ENCODE data around the gene ALG3. TPM values are rescaled to one million over a fixed set of nuclear protein-coding genes. Genes with fewer than 3 reads are reported as not detected.
A peak's percentile ranks its signal among the peaks of the same experiment; 100 is the strongest.
"Not testable (repeated sequence)": the region's sequence is repeated elsewhere in the genome, so short reads cannot be mapped to it uniquely, and the experiment has no call there.

ALG3 gene
- polyA plus RNA-seq: 10 to 100 TPM; 22.6 to 43.9 (median 35.4) TPM

DNA sequence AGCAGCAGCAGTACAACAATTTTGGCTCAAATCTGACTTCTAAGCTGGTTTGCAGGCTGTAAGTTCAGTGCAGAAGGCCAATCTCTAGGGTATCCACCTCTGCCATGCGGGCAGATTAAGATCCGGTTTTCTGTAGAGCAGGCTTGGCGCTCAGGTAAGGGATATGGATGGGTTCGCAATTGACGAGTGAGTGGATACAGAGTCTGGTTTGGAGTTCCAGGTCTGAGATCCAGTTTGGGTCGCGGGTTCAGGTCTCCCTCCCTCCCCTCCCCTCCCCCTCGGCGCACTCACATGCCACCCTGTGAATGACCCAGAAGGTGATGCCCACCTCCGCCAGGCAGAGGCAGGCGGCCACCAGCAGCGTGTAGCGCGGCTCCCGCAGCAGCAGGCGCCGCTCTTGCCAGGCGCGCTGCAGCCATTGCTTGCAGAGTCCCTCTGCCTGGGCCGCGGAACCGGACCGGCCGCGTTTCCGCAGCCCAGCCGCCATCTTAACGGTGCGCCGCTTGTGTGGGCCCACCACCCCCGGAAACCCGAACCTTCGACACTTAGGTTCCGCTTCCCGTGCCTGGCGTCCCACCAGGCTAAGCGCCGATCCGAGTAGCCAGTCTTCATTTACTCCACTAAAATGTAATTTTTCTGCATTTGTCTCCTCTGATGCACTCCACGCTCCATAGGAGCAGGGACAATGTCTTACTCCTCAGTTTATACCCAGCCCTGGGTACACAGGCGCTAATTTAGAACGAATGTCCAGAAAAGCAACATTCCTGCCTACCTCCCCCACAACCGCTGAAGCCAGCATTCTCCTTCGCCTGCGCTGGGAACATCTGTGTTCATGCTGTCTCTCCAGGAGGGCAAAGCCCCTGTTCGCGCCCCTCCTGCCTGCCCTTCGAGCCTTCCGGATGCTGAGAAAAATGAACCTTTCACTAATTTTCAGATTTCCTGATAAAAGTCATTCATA lies at the start of gene ALG3:
ALG3 (minus strand) TSS at position 509 of the 958 bp plus-strand sequence; CDS start at position 487, 22 bp downstream.
- 0 to 1% (median 0%) methylated on average over 39 to 49 of the region's 49 CpGs for WGBS, 3 donors
- peak within 1 kb of the TSS; percentile 68 for H3K27ac ChIP-seq (ENCODE audit: low read depth, low read length)

DNA sequence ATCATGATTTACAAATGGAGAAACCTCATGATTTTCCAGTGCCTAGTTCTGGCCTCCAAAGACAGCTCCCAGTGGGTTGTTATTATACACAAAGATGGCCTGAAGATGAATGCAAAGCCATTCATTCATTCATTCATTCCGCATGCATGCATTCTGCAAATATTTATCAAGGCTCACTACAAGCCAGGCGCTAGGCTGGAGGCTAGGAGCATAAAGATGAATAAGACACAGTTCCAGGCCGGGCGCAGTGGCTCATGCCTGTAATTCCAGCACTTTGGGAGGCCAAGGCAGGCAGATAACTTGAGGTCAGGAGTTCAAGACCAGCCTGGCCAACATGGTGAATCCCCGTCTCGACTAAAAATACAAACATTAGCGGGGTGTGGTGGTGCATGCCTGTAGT lies 47.9 kb upstream of the ALG3 start:
- WGBS, 3 donors: 76 to 85% (median 78%) methylated on average over 7 of the region's 7 CpGs
- H3K27ac ChIP-seq (ENCODE audit: low read depth, low read length): no peak overlapping the region

DNA sequence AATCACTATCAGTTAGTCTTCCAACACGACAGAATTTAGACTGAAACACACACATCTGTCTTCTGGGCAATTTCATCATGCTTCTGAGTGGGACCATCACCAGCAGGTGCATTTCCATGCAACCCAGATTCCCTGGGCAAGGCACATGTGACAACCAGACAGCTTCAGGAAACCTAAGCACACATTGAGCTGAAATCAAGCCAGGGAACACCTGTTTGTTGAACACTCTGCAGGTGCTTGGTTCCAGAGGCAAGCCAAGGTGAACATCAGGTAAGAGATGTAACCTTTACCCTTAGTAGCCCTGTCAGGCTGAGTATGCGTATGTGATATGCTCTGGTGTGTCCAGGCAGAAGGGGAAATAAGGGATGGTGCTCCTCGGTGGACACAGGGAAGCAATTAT lies 47.0 kb upstream of the ALG3 start:
- H3K27ac ChIP-seq (ENCODE audit: low read depth, low read length): no peak overlapping the region
- WGBS, 3 donors: 31 to 69% (median 66%) methylated on average over 3 of the region's 3 CpGs

DNA sequence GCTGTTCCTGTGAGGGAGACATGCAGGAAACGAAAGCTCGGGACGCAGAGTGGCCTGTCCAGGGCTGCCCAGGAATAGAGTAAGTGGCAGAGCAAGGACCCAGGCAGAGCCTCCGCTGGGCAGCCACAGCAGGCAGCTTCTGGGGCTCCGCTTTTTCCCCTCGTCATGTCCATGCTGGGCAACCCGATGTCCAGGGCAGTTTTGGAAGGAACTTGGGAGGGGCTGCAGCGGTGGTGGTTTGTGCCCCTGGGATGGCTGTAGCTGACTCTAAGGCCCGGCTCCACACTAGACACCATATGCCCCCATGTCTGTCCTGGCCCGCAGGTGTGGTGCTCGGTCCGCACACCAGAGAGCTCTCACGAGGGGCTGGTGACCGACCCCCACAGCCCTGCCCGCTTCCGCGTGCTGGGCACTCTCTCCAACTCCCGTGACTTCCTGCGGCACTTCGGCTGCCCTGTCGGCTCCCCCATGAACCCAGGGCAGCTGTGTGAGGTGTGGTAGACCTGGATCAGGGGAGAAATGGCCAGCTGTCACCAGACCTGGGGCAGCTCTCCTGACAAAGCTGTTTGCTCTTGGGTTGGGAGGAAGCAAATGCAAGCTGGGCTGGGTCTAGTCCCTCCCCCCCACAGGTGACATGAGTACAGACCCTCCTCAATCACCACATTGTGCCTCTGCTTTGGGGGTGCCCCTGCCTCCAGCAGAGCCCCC lies 43.1 kb upstream of the ALG3 start:
- 88 to 93% (median 92%) methylated on average over 20 to 21 of the region's 21 CpGs for WGBS, 3 donors

DNA sequence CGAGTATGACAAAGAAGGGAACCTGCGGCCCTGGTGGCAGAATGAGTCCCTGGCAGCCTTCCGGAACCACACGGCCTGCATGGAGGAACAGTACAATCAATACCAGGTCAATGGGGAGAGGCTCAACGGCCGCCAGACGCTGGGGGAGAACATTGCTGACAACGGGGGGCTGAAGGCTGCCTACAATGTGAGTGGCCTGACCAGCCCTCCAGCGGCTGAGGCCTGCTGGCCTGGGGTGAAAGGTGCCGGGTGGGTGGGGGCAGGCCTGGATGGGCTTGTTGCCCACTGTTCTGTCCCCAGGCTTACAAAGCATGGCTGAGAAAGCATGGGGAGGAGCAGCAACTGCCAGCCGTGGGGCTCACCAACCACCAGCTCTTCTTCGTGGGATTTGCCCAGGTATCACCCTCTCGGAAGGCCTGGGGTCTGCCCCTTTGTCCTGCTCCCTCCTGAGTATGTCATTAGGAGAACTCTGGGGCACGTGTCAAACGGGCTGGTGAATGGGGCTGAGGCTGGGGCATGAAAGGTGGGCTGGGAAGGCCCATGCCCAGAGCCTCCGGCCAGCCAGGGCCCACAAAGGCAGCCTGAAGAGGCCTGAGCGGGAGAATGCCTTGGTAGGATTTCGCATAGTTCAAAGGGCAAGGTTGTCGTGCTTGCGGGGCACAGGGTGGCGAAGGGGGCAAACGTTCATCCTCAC lies 42.4 kb upstream of the ALG3 start:
- no peak overlapping the region for H3K27ac ChIP-seq (ENCODE audit: low read depth, low read length)
- WGBS, 3 donors: 85 to 91% (median 86%) methylated on average over 21 to 22 of the region's 22 CpGs

More for the DNA sequence above, 43.1 kb upstream of the ALG3 start:
- H3K27ac ChIP-seq (ENCODE audit: low read depth, low read length): no peak overlapping the region

DNA sequence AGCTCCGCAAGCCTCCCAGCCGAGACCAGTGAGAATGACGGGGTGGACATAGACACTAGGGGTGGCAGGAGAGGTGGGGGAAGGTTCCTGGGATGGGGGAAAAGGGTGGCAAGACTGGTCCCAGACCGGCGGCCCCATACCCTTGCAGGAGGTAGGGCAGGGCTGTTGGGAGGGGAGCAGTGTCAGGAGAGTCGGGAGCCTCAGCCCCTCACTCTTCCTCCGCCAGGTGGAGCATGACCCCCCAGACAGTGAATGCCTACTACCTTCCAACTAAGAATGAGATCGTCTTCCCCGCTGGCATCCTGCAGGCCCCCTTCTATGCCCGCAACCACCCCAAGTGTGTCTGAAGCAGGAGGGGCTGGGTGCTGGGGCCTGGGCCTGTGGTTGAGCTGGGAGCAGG lies 41.6 kb upstream of the ALG3 start:
- WGBS, 3 donors: 86 to 91% (median 91%) methylated on average over 10 of the region's 10 CpGs
- no peak overlapping the region for H3K27ac ChIP-seq (ENCODE audit: low read depth, low read length)

DNA sequence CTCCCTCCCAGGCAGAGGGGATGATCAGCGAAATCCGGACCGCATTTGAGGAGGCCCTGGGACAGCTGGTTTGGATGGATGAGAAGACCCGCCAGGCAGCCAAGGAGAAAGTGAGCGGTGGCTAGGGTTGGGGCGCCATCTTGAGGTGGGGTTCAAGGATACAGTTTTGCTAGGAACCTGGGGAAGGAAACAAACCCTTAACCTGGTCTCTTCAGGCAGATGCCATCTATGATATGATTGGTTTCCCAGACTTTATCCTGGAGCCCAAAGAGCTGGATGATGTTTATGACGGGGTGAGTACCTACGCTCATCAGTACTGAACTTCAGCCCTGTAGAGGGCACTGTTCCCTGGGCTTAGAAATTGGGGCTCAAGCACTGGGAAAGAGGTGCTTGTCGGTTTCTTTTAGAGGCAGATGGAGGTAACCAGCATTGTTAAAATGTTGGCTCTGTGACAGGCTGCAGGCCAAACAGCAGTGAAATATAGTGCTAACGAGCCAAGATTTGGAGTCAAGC lies 40.7 kb upstream of the ALG3 start:
- H3K27ac ChIP-seq (ENCODE audit: low read depth, low read length): no peak overlapping the region
- 6 to 11% (median 7%) methylated on average over 10 of the region's 10 CpGs for WGBS, 3 donors

DNA sequence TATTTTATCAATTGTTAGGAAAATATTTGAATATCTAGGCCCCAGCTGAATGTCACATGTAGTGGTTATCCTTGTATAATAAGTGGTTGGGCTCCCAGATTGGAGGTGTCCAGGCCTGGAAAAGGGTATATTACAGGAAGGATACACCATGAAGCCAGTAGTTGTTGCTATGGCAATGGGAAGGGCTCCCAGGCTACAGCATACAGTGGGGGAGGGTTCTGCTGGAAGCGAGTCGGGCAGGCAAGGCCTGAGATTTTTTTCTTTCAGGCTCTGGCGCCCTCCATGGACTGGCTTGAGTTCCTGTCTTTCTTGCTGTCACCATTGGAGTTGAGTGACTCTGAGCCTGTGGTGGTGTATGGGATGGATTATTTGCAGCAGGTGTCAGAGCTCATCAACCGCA lies 35.9 kb upstream of the ALG3 start:
- 13 to 29% (median 13%) methylated on average over 4 of the region's 4 CpGs for WGBS, 3 donors
- no peak overlapping the region for H3K27ac ChIP-seq (ENCODE audit: low read depth, low read length)

DNA sequence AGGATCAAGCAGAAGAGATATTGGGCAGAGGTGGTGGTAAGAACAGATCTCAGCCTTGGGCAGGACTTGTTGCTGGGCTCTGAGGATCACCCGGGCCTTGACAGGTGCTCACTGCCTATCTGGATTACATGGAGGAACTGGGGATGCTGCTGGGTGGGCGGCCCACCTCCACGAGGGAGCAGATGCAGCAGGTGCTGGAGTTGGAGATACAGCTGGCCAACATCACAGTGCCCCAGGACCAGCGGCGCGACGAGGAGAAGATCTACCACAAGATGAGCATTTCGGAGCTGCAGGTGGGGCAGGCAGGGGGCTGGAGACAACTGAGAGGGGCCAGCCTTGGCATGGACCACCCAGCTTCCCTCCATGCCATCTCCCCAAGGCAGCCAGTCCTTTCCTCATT lies 34.9 kb upstream of the ALG3 start:
- H3K27ac ChIP-seq (ENCODE audit: low read depth, low read length): no peak overlapping the region
- WGBS, 3 donors: 88 to 96% (median 94%) methylated on average over 4 to 8 of the region's 8 CpGs

DNA sequence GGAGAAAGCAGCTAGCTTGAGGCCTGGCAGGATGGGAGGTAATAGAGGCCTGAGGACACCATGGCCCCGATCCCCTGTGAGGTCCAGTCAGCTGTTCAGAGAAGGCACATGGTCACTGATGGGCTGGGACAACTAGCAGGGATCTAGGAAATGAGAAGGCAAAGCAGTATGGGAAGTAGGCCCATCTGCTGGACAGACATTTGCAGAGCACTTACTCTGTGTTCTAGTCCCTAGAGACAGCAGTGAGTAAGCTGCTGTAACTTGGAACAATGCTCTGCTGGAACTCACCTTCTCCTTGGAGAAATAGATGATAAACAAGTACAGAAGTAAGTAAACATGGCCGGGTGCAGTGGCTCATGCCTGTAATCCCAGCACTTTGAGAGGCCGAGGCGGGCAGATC lies 34.2 kb upstream of the ALG3 start:
- WGBS, 3 donors: 85 to 93% (median 89%) methylated on average over 3 to 4 of the region's 4 CpGs

DNA sequence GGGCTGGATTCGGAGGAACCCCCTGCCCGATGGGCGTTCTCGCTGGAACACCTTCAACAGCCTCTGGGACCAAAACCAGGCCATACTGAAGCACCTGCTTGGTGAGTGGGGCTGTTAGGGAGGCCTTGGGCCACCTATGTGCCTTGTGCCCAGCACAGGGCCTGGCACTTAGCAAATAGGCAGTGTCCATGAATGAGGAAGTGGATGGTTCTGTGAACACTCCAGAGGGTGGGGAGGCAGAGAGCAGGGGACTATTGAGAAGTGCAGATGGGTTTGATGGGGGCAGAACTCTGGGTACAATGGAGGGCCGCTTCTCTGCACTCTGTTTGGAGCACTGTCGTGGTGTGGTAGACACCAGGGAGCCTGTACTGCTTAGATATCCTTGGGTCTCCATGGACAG lies 28.6 kb upstream of the ALG3 start:
- 95% methylated on average over 6 of the region's 6 CpGs for WGBS, 3 donors
- H3K27ac ChIP-seq (ENCODE audit: low read depth, low read length): no peak overlapping the region

More for the DNA sequence above, 34.2 kb upstream of the ALG3 start:
- no peak overlapping the region for H3K27ac ChIP-seq (ENCODE audit: low read depth, low read length)

DNA sequence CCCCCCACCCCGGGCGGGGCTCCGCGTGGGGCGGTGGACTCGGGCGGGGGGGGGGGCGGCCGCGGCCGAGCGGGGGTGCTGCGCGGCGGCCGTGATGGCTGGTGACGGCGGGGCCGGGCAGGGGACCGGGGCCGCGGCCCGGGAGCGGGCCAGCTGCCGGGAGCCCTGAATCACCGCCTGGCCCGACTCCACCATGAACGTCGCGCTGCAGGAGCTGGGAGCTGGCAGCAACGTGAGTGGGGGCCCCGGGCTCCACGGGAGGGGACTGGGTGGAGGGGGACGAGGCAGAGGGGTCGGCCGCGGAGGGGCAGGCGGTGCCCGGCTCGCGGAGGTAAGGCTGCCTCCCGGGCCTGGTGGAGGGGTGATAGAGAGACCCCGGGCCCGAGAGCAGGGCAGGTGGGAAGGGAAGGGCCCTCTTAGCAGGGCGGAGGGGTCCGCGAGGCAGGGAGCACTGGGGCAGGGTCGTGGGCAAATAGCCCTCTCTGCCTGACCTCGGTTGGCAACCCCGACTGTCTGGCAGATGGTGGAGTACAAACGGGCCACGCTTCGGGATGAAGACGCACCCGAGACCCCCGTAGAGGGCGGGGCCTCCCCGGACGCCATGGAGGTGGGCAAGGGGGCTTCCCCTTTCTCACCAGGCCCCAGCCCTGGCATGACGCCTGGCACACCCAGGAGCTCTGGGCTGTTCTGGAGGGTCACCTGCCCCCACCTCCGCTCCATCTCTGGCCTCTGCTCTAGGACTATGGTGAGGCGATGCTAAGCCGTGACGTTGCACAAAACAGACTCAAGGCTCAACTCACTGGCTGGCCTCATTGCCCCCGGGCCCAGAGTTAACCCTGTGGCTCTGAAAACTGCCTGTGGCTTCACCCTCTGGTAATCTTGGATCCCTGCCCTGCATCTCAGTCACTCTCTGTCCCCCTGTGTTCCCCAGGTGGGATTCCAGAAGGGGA lies 27.5 kb upstream of the ALG3 start, which contains the start of gene ECE2:
ECE2 (plus strand) TSS at position 62 of the 950 bp plus-strand sequence; CDS start at position 194, 132 bp downstream.
- no peak within 1 kb of the TSS for H3K27ac ChIP-seq (ENCODE audit: low read depth, low read length)

DNA sequence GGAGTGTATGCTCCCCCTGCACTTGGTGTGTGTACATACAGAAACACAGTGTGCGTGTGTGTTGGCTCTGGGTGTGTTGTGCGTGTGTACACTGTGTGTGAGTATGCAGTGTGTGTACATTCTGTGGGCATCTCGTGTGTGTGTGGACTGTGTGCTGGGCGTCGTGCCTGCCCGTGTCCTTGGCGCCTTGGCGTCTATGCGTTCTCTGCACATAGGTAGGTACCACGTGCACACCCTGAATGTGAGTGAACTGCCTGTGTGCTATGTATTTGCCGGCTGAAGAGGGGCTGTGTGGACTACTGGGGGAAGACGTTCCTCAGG lies 26.6 kb upstream of the ALG3 start:
- 70 to 73% (median 73%) methylated on average over 12 of the region's 12 CpGs for WGBS, 3 donors
- H3K27ac ChIP-seq (ENCODE audit: low read depth, low read length): no peak overlapping the region

More for the DNA sequence above, 27.5 kb upstream of the ALG3 start, which contains the start of gene ECE2:
- 14 to 19% (median 16%) methylated on average over 48 to 64 of the region's 65 CpGs for WGBS, 3 donors

DNA sequence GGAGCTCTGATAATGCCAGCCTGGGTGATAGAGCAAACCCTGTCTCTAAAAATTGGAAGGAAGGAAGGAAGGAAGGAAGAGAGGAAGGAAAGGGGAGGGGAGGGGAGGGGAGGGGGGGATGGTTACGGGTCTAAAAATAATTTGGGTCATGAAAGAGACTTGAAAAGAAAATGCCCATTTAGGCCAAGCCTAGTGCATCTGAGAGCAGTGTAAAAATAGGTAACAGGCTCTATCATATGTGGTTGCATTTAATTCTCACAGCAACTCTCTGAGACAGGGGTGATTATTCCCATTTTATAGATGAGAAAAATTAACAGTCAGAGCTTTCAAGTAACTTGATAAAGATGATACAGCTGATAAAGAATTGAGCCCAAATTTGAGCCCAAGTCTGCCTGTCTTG lies 23.5 kb upstream of the ALG3 start:
- 38 to 69% (median 50%) methylated on average over 1 of the region's 1 CpG for WGBS, 3 donors
- no peak overlapping the region for H3K27ac ChIP-seq (ENCODE audit: low read depth, low read length)

DNA sequence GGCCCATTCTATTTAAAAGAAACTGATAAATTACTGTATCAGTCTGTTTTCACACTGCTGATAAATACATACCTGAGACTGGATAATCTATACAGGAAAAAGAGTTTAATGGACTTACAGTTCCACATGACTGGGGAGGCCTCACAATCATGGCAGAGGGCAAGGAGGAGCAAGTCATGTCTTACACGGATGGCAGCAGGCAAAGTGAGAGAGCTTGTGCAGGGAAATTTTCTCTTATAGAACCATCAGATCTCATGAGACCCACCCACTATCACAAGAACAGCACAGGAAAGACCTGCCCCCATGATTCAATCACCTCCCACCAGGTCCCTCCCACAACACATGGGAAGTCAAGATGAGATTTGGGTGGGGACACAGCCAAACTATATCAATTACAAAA lies 18.5 kb upstream of the ALG3 start:
- WGBS, 3 donors: 71 to 96% (median 89%) methylated on average over 1 of the region's 1 CpG
- not testable (repeated sequence) for H3K27ac ChIP-seq (ENCODE audit: low read depth, low read length)

DNA sequence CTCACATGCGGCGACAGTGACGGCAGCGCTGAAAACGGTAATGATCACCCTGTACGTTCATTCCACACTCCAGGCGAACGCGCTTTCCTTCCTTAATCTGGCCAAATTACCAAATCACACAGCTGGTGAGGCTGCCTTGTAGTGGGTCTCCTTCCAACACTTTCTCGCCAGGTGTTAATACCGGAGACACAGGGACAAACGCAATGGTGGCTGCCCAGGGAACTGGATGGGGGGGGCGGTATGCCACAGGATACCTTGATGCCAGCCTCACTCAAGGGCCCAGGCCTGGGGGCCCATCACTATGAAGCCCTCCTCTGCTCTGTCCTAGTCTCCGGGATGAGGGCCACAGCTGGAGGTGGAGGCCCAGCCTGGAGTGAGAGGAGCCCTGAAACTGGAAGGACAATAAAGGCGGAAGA lies 14.0 kb upstream of the ALG3 start:
- 11 to 16% (median 15%) methylated on average over 15 of the region's 15 CpGs for WGBS, 3 donors
- no peak overlapping the region for H3K27ac ChIP-seq (ENCODE audit: low read depth, low read length)
